HUDEP-2 (cell line): ENCODE measurements around the gene EYS.

Experiments used
- DNase-seq, 76 experiments: peaks; one replicate each; lab custom pipeline; 2025; ENCODE audit not compliant: unreplicated experiment in 76 of 76; lab: John Stamatoyannopoulos, UW

EYS gene

GRCh38 chr6:64104051-64104450 is 1603.0 kb downstream of the EYS start:
- DNase-seq, result no peak

DNA sequence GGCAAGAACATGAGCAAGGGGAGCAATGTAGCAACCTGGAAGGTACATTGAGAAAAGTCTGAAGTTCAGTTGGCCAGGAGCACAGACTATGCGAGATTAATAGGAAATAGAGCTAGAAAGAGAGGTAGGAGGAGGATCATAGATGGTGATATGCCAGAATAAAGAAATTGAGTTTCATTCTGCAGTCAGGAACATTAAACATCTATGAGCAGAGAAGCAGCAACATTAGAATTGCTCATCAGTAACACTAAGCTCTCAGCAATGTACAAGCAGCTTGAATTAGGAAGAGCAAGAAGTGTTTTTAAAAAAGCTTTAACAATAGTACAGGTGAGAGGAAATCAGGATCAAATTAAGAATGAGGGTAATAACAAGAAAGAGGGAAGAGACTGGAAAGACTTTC is 1603.5 kb downstream of the EYS start:
- no peak for DNase-seq

DNA sequence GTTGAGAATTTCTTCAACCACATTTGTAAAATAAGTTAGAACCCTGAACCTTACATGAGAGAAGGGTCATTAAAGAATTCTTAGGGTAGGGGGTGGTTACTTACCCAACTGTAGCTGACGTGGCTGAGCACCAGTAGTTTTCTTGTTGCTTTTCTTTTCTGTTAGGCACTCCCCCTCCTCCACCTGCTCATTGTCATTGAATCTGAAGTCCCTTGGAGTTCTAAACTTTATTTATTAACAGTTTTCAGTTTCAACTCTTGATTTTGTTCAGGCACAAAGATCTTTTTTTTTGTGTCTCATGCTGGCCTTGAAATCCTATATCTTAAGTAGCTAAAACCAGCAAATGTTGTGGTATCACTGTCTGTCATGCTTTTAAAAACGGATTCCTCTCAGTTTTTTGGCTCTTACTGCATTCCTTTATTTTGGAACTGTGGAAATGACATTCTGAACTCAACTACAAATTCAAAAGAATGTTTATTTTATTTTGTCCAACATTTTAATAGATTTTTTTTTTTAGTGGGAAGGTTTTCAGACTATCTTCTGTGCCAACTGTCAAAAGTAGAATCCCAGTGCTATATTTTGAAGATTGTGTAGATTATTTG is 1606.2 kb downstream of the EYS start:
- DNase-seq, result no peak

- DNase-seq, result no peak
Observed at GRCh38 chr6:64090352-64090751, 1616.7 kb downstream of the EYS start.

- no peak for DNase-seq
Observed at GRCh38 chr6:64085126-64085525, 1621.9 kb downstream of the EYS start.

- no peak for DNase-seq
Observed at GRCh38 chr6:64084185-64084663, 1622.8 kb downstream of the EYS start.

DNA sequence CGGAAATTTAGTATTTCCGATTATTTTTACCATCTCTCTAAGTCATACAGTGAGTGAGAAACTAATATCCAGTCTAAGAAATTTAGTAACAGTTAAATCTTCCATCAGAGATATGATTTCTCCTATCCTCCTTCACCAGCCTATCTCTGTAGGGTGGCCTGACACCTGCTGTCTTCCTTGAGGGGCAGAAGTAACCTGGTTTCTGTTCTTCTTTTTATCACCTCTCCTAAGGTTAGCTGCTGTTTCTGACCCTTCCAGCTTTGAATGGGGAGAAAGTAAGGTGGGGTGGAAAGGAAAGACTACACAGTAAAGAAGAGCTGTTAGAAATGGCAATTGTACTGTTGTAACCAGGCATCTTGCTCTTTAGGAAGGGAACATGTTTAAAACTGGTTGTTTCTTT is 1623.8 kb downstream of the EYS start:
- no peak for DNase-seq

GRCh38 chr6:64081453-64081852 is 1625.6 kb downstream of the EYS start:
- DNase-seq, result no peak

DNA sequence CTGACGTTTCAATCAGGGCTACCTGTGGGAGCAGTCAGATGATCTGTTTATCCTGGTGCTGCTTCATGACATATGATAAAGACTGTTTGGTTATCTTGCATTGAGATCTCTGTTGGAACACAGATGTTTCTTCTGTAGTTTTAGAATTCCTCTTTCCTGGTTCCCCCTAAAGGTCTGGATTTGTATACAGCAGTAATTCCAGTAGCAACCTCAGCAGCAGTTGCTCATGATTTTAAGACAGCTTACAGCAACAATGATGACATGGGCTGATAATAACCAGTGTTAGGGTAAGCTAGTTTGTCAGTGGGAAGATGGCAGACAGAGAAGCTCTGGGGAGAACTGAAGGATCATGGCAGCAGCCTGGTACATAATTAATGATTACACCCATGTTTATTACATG is 1632.0 kb downstream of the EYS start:
- DNase-seq, result no peak

DNA sequence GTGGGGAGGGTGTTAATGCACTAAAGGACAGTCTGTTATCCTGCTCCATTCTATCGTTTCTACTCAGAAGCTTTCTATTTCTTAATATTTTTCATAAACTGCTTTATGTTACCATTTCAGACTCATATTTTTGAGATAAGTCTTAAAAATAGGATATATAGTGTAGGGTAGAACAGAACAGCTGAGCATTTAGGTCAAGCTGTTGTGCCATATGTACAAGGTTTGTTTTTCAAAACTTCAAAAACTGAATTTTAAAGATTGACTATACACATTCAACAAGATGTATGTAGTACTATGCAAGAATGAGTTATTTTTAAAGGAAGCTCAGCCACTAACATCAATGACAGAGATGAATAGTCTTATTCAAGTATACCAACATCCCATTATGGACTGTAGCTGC is 1634.3 kb downstream of the EYS start:
- no peak for DNase-seq

DNA sequence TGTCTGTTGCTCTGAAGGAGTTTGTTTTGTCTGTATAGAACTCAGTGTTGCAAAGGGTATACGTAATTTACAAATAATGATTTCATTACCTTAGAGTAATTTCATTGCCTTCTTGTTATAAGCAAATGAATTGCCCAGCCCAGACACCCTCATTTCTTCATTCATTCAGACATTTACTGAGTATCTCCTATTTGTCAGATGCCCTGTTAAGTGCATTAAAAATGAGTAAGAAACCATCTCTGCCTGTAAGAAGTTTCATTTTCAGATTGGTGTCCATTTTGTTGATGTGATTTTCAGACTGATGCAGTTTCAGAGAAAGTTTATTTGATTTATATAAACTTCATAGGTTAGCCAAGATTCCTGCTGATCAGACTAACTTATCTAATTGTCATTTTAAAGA is 1642.1 kb downstream of the EYS start:
- no peak for DNase-seq

- DNase-seq, result no peak
Observed at GRCh38 chr6:64062960-64063683, 1643.9 kb downstream of the EYS start.

DNA sequence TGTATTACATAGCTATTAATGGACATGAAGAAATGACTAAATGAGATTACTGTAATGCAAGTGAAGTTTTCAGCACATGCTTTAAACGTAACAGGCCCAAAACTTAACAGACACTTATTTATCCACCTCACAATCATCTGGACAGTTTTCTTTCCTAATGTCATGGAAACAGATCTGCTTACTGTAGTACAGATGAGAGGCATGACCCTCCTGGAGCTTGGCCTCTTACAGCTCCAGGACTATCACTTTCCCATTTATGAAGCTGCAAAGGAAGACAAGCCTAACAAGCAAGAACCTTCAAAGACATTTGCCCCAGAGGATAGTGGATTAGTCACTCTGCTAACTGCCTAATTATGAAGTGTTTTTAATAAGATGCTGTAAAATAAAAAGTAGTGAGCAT is 1652.2 kb downstream of the EYS start:
- DNase-seq, result no peak

GRCh38 chr6:64050590-64050989 is 1656.4 kb downstream of the EYS start:
- DNase-seq, result no peak

DNA sequence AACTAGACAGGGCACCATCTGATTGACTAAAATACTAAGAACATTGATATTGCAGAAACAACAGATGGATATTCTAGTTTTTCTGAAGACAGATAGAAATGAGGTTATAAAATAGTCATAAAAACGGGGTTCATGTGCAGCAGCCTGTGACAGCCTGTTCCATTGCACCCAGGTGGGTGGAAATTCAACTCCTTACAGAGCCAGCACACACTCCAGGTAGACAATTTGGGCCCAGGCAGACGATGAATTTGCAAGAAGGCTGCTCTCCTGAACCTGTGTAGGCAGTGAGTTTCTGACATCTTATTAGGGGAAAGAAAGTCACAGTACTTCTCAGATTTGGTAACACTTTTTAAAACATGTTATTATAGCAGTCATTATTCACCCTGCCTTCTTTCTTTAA is 1657.3 kb downstream of the EYS start:
- no peak for DNase-seq

DNA sequence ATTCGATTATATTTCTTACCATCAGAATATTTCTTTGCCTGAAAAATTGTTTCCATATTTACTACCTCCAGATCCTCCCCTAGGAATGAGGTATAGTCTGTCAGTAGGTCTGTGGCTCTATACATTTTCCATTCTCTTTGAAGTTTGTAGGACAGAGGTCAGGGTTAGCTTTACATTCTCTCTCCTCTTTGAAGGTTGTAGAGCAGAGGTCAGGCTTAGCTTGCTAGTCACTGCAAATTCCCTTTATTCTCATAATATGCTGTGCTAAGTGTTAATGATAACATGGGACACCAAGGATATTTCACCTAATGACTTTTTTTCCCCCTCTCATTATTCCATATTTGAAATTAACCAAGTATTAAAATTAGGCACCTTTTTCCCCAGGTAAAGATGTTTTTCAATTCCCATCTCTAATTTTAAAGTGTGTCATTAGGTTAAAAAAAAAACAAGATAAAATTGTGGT is 1660.2 kb downstream of the EYS start:
- no peak for DNase-seq

DNA sequence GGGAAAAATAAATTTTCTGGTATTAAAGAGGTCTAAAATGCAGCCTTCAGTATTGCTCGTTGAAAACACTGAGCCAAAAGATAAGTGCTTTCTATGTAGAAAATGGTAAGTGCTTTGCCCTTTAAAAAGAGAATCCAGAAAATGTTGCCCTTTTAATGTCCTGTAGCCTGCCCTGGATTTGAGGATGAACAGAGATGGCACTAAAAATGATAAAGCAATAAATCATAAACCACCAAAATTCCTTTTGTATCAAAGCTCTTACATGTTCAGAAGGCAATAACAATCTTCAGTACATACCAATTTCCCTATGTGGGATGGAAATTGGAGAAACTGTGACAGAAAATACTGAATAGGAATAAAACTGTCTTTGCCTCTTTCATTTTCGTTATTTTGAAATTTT is 1665.7 kb downstream of the EYS start:
- no peak for DNase-seq

DNA sequence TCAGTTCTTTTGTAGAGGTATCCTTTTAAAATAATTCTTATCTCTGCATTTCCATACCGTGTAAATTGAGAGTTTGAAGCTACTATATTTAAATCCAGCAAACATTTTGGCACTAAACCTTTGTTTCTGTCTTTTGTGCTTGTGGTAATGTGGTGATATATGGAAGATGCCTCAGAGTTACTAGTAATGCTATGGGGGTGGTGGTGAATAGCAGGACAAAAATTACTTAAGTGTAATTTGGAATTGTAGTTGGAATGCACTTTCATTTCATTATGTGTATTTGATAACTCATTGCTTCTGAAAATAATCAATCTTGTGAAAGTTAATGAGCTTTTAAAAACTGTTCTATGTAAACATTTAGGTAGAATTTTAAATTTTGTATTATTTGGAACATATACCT is 1666.9 kb downstream of the EYS start:
- DNase-seq, result no peak

GRCh38 chr6:64037427-64037826 is 1669.6 kb downstream of the EYS start:
- no peak for DNase-seq

GRCh38 chr6:64034910-64035655 is 1671.9 kb downstream of the EYS start:
- no peak for DNase-seq

GRCh38 chr6:64034291-64034690 is 1672.7 kb downstream of the EYS start:
- DNase-seq, result no peak
